ENCODE data around the gene VEGFB.

VEGFB gene

GRCh38 chr11:64211181-64211872, 23.1 kb upstream of the VEGFB start:
- no peak for DNase-seq

- DNase-seq: no peak
Observed at GRCh38 chr11:64216879-64217278, 17.5 kb upstream of the VEGFB start.

- no peak for DNase-seq
Observed at GRCh38 chr11:64218628-64219353, 15.6 kb upstream of the VEGFB start.

- DNase-seq: no peak
Observed at GRCh38 chr11:64219354-64219684, 15.1 kb upstream of the VEGFB start.

- no peak for DNase-seq
Observed at GRCh38 chr11:64219755-64220154, 14.6 kb upstream of the VEGFB start.

GRCh38 chr11:64220271-64220670, 14.1 kb upstream of the VEGFB start:
- no peak for DNase-seq

GRCh38 chr11:64220798-64221197, 13.6 kb upstream of the VEGFB start:
- DNase-seq: no peak

GRCh38 chr11:64222651-64223000, 11.8 kb upstream of the VEGFB start:
- no peak for DNase-seq

GRCh38 chr11:64223001-64223651, 11.3 kb upstream of the VEGFB start:
- DNase-seq: no peak

GRCh38 chr11:64224151-64224890, 10.1 kb upstream of the VEGFB start:
- no peak for DNase-seq

GRCh38 chr11:64224891-64225607, 9.3 kb upstream of the VEGFB start:
- DNase-seq: no peak

- peak; percentile 96 for DNase-seq
Observed at GRCh38 chr11:64225608-64226506, 8.5 kb upstream of the VEGFB start, which contains the start of the genes NUDT22 and TRPT1. Gene NUDT22, plus strand, starts transcription at chr11:64226274. Its CDS starts 379 bp downstream, at chr11:64226653. Gene TRPT1, minus strand, starts transcription at chr11:64226186. Its CDS starts 326 bp downstream, at chr11:64225860.

- DNase-seq: peak; percentile 72
Observed at GRCh38 chr11:64226507-64227051, 7.8 kb upstream of the VEGFB start.

GRCh38 chr11:64227405-64227956, 6.9 kb upstream of the VEGFB start:
- DNase-seq: no peak

- DNase-seq: no peak
Observed at GRCh38 chr11:64229090-64229743, 5.2 kb upstream of the VEGFB start.

GRCh38 chr11:64229744-64230170, 4.6 kb upstream of the VEGFB start:
- no peak for DNase-seq

GRCh38 chr11:64230171-64230984, 4.0 kb upstream of the VEGFB start, which contains the start of gene DNAJC4:
Gene DNAJC4, plus strand, starts transcription at chr11:64230548. Its CDS starts 307 bp downstream, at chr11:64230855.
- DNase-seq: peak; percentile 94

- no peak for DNase-seq
Observed at GRCh38 chr11:64230985-64231365, 3.4 kb upstream of the VEGFB start.

- DNase-seq: no peak
Observed at GRCh38 chr11:64231546-64231945, 2.8 kb upstream of the VEGFB start.
